Activated T-cell treated with anti-CD3 and anti-CD28 coated beads, Interleukin-2, amount 50 U/mL, for 4 hours (primary cell): ENCODE data around the gene WDFY3. TPM values are rescaled to one million over a fixed set of nuclear protein-coding genes. Genes with fewer than 3 reads are reported as not detected.

Experiments used
- ATAC-seq, 2 donors: fragments of 200-7000 bp; cut with Tn5 transposase; one replicate each; pipeline ENCODE4 v1.10.0; 2021
- DNase-seq: peaks from one replicate; pipeline ENCODE4 v3.0.0-alpha.2; 2020
- H3K27me3 Mint-ChIP-seq: one replicate; pipeline ENCODE4 v1.8.0; 2021; ENCODE audit warnings: low read depth, mixed read lengths
- H3K36me3 Mint-ChIP-seq: one replicate; pipeline ENCODE4 v1.8.0; 2022; ENCODE audit warnings: mixed read lengths; ENCODE audit not compliant: insufficient read depth
- H3K4me1 Mint-ChIP-seq: one replicate; pipeline ENCODE4 v1.8.0; 2021; ENCODE audit warnings: low read depth, mixed read lengths
- H3K4me3 Mint-ChIP-seq: one replicate; pipeline ENCODE4 v1.8.0; 2021; ENCODE audit warnings: mild to moderate bottlenecking, moderate library complexity, mixed read lengths
- H3K9me3 Mint-ChIP-seq: one replicate; pipeline ENCODE4 v1.8.0; 2021; ENCODE audit warnings: mixed read lengths
- total RNA-seq, 3 donors: library from RNA; stranded (reverse); gene quantifications; one replicate each; pipeline ENCODE4 v1.2.1, GENCODE V29; 2021

The WDFY3 gene
- total RNA-seq, 3 donors from 2014 or later, result 0.30 to 0.74 (median 0.30) TPM

- DNase-seq (no peak), ATAC-seq (no peak)
- H3K36me3 Mint-ChIP-seq, result no peaks in the 10 kb centered on the region
- no peak overlapping the region for H3K4me3 Mint-ChIP-seq
- no peaks in the 10 kb centered on the region for H3K9me3 Mint-ChIP-seq
- no peaks in the 10 kb centered on the region for H3K4me1 Mint-ChIP-seq
- no peaks in the 10 kb centered on the region for H3K27me3 Mint-ChIP-seq
These were observed 227.9 kb downstream of the WDFY3 start for GRCh38 chr4:84738622-84739021.

GRCh38 chr4:84737656-84738055 is 228.8 kb downstream of the WDFY3 start:
- no peaks in the 10 kb centered on the region for H3K4me1 Mint-ChIP-seq
- H3K4me3 Mint-ChIP-seq, result no peak overlapping the region
- ATAC-seq, result no peak
- no peaks in the 10 kb centered on the region for H3K9me3 Mint-ChIP-seq
- H3K36me3 Mint-ChIP-seq, result no peaks in the 10 kb centered on the region
- no peak for DNase-seq
- H3K27me3 Mint-ChIP-seq, result no peaks in the 10 kb centered on the region

DNA sequence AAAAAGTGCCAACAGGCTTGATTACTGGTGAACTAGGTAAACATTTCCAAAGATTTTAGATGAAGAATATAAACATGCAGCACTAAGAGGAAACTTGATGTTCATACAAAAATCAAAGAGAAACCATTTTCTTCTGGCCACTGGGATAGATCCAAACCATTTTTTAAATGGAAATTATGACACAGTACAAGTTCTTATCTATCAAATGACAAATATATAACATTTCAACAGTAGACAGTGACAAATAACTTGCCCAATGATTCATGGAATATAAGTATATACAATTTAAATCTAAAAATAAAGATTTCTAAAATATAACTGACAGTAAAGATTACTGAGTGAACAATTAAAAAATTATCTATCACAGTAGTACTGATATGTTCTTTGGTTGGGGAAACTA is 232.5 kb downstream of the WDFY3 start:
- Mint-ChIP-seq H3K4me3 (no peak overlapping the region), H3K9me3 (no peaks in the 10 kb centered on the region), H3K36me3 (no peaks in the 10 kb centered on the region), H3K4me1 (no peaks in the 10 kb centered on the region), H3K27me3 (no peaks in the 10 kb centered on the region)
- ATAC-seq, result no peak
- no peak for DNase-seq

GRCh38 chr4:84733343-84734033 is 233.0 kb downstream of the WDFY3 start:
- ATAC-seq, result no peak
- Mint-ChIP-seq H3K36me3 (no peaks in the 10 kb centered on the region), H3K27me3 (no peaks in the 10 kb centered on the region), H3K9me3 (no peaks in the 10 kb centered on the region), H3K4me3 (no peak overlapping the region), H3K4me1 (no peaks in the 10 kb centered on the region)
- DNase-seq, result no peak

DNA sequence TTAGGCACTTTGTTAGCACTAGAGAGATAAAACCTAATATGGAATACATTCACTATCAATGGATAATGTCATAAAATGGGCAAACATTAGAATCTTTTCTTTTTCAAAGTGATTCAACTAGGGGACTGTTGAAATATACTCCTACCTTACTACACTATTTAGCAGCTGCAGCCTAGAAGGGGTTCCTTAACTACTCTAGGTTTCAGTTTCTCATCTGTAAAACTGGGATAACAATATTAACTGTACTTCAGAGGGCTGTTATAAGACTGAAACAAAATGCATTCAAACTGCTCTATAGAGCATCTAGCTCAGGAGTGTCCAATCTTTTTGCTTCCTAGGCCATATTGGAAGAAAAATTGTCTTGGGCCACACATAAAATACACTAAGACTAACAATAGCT is 236.1 kb downstream of the WDFY3 start:
- ATAC-seq (no peak), DNase-seq (no peak)
- no peaks in the 10 kb centered on the region for H3K36me3 Mint-ChIP-seq
- H3K27me3 Mint-ChIP-seq, result no peaks in the 10 kb centered on the region
- no peak overlapping the region for H3K4me3 Mint-ChIP-seq
- peaks cover 2% of the 10 kb centered on the region for H3K4me1 Mint-ChIP-seq
- H3K9me3 Mint-ChIP-seq, result no peaks in the 10 kb centered on the region

- no peaks in the 10 kb centered on the region for H3K9me3 Mint-ChIP-seq
- ATAC-seq (no peak), DNase-seq (no peak)
- H3K4me1 Mint-ChIP-seq, result peaks cover 2% of the 10 kb centered on the region
- H3K27me3 Mint-ChIP-seq, result no peaks in the 10 kb centered on the region
- H3K36me3 Mint-ChIP-seq, result no peaks in the 10 kb centered on the region
- no peak overlapping the region for H3K4me3 Mint-ChIP-seq
These were observed 239.0 kb downstream of the WDFY3 start for GRCh38 chr4:84727491-84727890.

- no peak for ATAC-seq
- H3K36me3 Mint-ChIP-seq, result no peaks in the 10 kb centered on the region
- DNase-seq, result no peak
- H3K4me3 Mint-ChIP-seq, result no peak overlapping the region
- H3K4me1 Mint-ChIP-seq, result peaks cover 2% of the 10 kb centered on the region
- no peaks in the 10 kb centered on the region for H3K27me3 Mint-ChIP-seq
- no peaks in the 10 kb centered on the region for H3K9me3 Mint-ChIP-seq
These were observed 240.1 kb downstream of the WDFY3 start for GRCh38 chr4:84726356-84726755.

GRCh38 chr4:84722720-84723119 is 243.8 kb downstream of the WDFY3 start:
- no peaks in the 10 kb centered on the region for H3K27me3 Mint-ChIP-seq
- no peak overlapping the region for H3K4me3 Mint-ChIP-seq
- peaks cover 2% of the 10 kb centered on the region for H3K4me1 Mint-ChIP-seq
- H3K36me3 Mint-ChIP-seq, result no peaks in the 10 kb centered on the region
- DNase-seq (no peak), ATAC-seq (no peak)
- H3K9me3 Mint-ChIP-seq, result no peaks in the 10 kb centered on the region

- ATAC-seq (no peak), DNase-seq (no peak)
- Mint-ChIP-seq H3K4me3 (no peak overlapping the region), H3K27me3 (no peaks in the 10 kb centered on the region), H3K36me3 (no peaks in the 10 kb centered on the region), H3K9me3 (no peaks in the 10 kb centered on the region), H3K4me1 (no peaks in the 10 kb centered on the region)
These were observed 247.4 kb downstream of the WDFY3 start for GRCh38 chr4:84719115-84719514.

DNA sequence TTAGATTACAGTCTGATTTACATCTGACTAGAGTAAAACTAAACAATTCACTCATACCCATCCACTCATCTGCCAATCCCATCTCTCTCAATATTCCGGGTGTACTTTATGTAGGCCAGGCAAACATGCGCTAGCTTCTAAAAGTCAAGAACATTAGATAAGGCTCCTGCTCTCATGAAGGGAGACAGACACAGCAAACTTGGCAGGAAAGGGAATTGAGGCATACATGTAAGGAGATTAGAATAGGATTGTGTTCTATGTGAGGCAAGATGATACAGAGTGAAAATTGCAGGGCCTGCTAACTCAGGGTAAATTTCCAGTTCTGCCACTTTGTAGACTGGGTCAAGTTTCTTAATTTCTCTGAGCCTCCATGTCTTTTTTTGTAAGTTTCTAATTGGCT is 247.8 kb downstream of the WDFY3 start:
- Mint-ChIP-seq H3K9me3 (no peaks in the 10 kb centered on the region), H3K4me1 (no peaks in the 10 kb centered on the region), H3K36me3 (no peaks in the 10 kb centered on the region), H3K4me3 (no peak overlapping the region), H3K27me3 (no peaks in the 10 kb centered on the region)
- ATAC-seq, result no peak
- no peak for DNase-seq

DNA sequence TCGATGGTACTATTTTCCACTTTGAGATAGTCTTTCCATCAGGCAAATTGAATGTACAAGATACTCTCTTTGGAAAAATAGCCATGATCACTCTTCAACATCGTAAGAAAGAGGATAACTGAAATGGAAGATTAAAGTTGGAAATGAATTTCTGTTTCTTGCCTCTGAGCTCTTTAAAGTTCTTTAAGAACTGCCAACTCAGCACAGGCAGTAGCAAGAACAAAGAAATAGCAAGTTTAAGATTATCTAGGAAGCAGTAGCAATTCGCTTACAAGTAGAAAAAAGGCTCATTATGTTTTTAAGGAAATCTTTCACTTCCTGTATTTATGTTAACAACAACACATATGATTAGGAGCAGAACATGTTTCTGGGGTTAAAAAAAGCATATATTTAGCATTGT is 255.9 kb downstream of the WDFY3 start:
- H3K27me3 Mint-ChIP-seq, result no peaks in the 10 kb centered on the region
- no peaks in the 10 kb centered on the region for H3K36me3 Mint-ChIP-seq
- no peaks in the 10 kb centered on the region for H3K4me1 Mint-ChIP-seq
- H3K9me3 Mint-ChIP-seq, result no peaks in the 10 kb centered on the region
- no peak for ATAC-seq
- no peak overlapping the region for H3K4me3 Mint-ChIP-seq
- no peak for DNase-seq

- no peak overlapping the region for H3K4me3 Mint-ChIP-seq
- H3K4me1 Mint-ChIP-seq, result no peaks in the 10 kb centered on the region
These were observed 257.9 kb downstream of the WDFY3 start for GRCh38 chr4:84708406-84709135.

DNA sequence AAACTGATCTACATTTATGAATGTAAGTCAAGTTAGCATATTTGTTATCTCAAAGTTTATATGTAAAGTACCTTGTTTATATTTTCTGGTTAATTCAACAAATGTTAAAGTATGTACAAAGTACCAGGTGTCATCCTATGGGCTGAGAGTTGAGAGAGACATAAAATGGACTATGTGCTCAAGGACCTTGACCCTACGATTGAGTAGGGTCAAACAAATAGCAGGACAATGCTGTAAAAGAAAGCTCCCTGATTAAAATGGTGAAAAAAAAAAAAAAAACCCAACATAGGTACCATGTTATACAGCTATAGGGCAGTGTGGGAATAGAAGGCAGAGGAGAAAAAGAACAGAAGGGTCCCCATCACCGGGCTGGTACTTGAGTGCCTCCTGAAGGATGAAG is 260.2 kb downstream of the WDFY3 start:
- Mint-ChIP-seq H3K36me3 (no peaks in the 10 kb centered on the region), H3K4me1 (no peaks in the 10 kb centered on the region)

More at GRCh38 chr4:84708406-84709135, 257.9 kb downstream of the WDFY3 start:
- no peaks in the 10 kb centered on the region for H3K9me3 Mint-ChIP-seq
- peaks cover 1% of the 10 kb centered on the region for H3K27me3 Mint-ChIP-seq
- no peaks in the 10 kb centered on the region for H3K36me3 Mint-ChIP-seq
- ATAC-seq (no peak), DNase-seq (no peak)

GRCh38 chr4:84699001-84699671 is 267.4 kb downstream of the WDFY3 start:
- no peak overlapping the region for H3K4me3 Mint-ChIP-seq
- H3K36me3 Mint-ChIP-seq, result no peaks in the 10 kb centered on the region
- H3K27me3 Mint-ChIP-seq, result peaks cover 4% of the 10 kb centered on the region
- DNase-seq (no peak), ATAC-seq (no peak)
- H3K9me3 Mint-ChIP-seq, result no peaks in the 10 kb centered on the region
- H3K4me1 Mint-ChIP-seq, result no peaks in the 10 kb centered on the region

More for the DNA sequence above, 260.2 kb downstream of the WDFY3 start:
- ATAC-seq (no peak), DNase-seq (no peak)
- no peak overlapping the region for H3K4me3 Mint-ChIP-seq
- no peaks in the 10 kb centered on the region for H3K9me3 Mint-ChIP-seq
- peaks cover 4% of the 10 kb centered on the region for H3K27me3 Mint-ChIP-seq
